ENCODE results near the gene PRAMEF4.
"Not testable (repeated sequence)": the region's sequence is repeated elsewhere in the genome, so short reads cannot be mapped to it uniquely, and the experiment has no call there.

DNA sequence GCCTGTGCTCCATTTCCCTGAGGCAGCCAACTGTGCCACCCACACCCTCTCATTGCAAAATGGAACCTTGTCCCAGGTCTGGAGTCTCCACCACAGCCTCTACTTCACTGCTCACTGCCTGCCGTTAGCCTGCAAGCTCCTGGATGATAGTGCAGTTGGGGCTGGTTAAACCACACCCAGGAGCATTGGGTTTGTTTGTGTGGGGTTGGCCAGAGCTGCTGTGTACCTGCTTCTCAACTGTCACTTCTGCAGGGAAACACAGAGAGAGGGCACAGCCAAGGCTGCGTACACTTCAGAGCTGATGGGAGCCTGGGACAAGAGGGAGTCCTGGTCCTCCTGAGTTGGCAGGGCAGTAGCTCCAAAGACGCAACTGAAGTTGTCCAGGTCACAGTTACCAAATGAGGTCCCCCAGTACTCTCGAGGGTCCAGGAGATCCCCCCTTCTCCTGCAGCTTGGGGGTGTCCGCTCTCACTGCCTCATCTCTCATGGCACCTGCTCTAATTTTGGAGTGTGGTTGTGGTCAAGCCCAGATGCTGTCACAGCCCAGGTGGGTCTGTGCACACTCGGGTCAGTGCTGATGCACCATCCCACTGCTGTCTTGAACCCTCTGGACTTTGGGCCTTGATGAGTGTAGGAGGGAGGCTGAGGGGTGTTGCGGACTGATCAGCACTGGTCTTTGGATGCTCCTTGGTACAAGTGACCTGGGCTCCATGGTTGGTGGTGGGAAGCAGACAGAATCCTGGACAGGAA is 22.7 kb downstream of the PRAMEF4 start:
- TF ChIP-seq, protein P1, sequence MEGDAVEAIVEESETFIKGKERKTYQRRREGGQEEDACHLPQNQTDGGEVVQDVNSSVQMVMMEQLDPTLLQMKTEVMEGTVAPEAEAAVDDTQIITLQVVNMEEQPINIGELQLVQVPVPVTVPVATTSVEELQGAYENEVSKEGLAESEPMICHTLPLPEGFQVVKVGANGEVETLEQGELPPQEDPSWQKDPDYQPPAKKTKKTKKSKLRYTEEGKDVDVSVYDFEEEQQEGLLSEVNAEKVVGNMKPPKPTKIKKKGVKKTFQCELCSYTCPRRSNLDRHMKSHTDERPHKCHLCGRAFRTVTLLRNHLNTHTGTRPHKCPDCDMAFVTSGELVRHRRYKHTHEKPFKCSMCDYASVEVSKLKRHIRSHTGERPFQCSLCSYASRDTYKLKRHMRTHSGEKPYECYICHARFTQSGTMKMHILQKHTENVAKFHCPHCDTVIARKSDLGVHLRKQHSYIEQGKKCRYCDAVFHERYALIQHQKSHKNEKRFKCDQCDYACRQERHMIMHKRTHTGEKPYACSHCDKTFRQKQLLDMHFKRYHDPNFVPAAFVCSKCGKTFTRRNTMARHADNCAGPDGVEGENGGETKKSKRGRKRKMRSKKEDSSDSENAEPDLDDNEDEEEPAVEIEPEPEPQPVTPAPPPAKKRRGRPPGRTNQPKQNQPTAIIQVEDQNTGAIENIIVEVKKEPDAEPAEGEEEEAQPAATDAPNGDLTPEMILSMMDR (IDR thresholded peaks at IDR 0.05; ENCODE audit: low read depth, low read length, missing input control): not testable (repeated sequence)
- TF ChIP-seq GABPA (IDR thresholded peaks at IDR 0.05 in 1 of 2, conservative IDR thresholded peaks at IDR 0.05 in 1 of 2); JUND (IDR thresholded peaks at IDR 0.05); SP1 (IDR thresholded peaks at IDR 0.05); TAF1 (conservative IDR thresholded peaks at IDR 0.05); HNF4G (IDR thresholded peaks at IDR 0.05); RAD21 (IDR thresholded peaks at IDR 0.05); NR2F2 (IDR thresholded peaks at IDR 0.05); FOXA1 (IDR thresholded peaks at IDR 0.05): not testable (repeated sequence)
- TF ChIP-seq, protein P2, sequence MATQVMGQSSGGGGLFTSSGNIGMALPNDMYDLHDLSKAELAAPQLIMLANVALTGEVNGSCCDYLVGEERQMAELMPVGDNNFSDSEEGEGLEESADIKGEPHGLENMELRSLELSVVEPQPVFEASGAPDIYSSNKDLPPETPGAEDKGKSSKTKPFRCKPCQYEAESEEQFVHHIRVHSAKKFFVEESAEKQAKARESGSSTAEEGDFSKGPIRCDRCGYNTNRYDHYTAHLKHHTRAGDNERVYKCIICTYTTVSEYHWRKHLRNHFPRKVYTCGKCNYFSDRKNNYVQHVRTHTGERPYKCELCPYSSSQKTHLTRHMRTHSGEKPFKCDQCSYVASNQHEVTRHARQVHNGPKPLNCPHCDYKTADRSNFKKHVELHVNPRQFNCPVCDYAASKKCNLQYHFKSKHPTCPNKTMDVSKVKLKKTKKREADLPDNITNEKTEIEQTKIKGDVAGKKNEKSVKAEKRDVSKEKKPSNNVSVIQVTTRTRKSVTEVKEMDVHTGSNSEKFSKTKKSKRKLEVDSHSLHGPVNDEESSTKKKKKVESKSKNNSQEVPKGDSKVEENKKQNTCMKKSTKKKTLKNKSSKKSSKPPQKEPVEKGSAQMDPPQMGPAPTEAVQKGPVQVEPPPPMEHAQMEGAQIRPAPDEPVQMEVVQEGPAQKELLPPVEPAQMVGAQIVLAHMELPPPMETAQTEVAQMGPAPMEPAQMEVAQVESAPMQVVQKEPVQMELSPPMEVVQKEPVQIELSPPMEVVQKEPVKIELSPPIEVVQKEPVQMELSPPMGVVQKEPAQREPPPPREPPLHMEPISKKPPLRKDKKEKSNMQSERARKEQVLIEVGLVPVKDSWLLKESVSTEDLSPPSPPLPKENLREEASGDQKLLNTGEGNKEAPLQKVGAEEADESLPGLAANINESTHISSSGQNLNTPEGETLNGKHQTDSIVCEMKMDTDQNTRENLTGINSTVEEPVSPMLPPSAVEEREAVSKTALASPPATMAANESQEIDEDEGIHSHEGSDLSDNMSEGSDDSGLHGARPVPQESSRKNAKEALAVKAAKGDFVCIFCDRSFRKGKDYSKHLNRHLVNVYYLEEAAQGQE (IDR thresholded peaks at IDR 0.05): not testable (repeated sequence)
- TF ChIP-seq, protein P3, sequence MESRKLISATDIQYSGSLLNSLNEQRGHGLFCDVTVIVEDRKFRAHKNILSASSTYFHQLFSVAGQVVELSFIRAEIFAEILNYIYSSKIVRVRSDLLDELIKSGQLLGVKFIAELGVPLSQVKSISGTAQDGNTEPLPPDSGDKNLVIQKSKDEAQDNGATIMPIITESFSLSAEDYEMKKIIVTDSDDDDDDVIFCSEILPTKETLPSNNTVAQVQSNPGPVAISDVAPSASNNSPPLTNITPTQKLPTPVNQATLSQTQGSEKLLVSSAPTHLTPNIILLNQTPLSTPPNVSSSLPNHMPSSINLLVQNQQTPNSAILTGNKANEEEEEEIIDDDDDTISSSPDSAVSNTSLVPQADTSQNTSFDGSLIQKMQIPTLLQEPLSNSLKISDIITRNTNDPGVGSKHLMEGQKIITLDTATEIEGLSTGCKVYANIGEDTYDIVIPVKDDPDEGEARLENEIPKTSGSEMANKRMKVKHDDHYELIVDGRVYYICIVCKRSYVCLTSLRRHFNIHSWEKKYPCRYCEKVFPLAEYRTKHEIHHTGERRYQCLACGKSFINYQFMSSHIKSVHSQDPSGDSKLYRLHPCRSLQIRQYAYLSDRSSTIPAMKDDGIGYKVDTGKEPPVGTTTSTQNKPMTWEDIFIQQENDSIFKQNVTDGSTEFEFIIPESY (IDR thresholded peaks at IDR 0.05): not testable (repeated sequence)
- TF ChIP-seq, protein P4, sequence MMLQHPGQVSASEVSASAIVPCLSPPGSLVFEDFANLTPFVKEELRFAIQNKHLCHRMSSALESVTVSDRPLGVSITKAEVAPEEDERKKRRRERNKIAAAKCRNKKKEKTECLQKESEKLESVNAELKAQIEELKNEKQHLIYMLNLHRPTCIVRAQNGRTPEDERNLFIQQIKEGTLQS (IDR thresholded peaks at IDR 0.05): not testable (repeated sequence)
- TF ChIP-seq, protein P5, sequence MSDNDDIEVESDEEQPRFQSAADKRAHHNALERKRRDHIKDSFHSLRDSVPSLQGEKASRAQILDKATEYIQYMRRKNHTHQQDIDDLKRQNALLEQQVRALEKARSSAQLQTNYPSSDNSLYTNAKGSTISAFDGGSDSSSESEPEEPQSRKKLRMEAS (IDR thresholded peaks at IDR 0.05): not testable (repeated sequence)

All from liver (tissue), 3 donors.